ENCODE data around the gene OR1I1.
"Not testable (repeated sequence)": the region's sequence is repeated elsewhere in the genome, so short reads cannot be mapped to it uniquely, and the experiment has no call there.

OR1I1 gene

GRCh38 chr19:15081911-15082310 lies at the start of gene OR1I1:
Gene OR1I1 (plus strand): TSS chr19:15082211. CDS start chr19:15087066, 4,855 bp downstream.
- FAIRE-seq (no peak), DNase-seq (ENCODE audit: insufficient read length, low spot score) (no peak)

DNA sequence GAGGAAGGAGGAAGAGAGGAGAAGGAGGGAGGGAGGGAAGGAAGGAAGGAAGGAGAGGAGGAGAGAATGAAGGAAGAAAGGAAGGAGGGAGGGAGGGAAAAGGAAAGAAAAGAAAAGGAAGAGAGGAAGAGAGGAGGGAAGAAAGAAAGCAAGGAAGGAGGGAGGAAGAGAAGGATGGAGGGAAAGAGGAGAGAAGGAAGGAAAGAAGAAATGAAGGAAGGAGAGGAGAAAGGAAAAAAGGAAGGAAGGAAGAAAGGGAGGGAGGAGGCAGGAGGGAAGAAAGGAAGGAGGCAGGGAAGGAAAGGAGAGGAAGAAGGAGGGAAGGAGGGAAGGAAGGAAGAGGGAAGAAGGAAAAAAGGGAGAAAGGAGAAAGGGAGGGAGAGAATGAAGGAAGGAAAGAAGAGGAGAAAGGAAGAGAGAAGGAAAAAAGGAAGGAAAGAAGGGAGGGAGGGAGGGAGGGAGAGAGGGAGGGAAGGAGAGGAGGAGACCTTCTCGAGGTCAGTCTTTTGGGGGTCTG lies 46.2 kb upstream of the OR1I1 start:
- DNase-seq (ENCODE audit: insufficient read length, low spot score) (no peak), FAIRE-seq (no peak)

- FAIRE-seq, result no peak
Observed at GRCh38 chr19:15037586-15037985, 44.4 kb upstream of the OR1I1 start.

GRCh38 chr19:15038294-15038693 lies 43.7 kb upstream of the OR1I1 start:
- FAIRE-seq (no peak), DNase-seq (ENCODE audit: insufficient read length, low spot score) (no peak)

More at GRCh38 chr19:15037586-15037985, 44.4 kb upstream of the OR1I1 start:
- DNase-seq (ENCODE audit: insufficient read length, low spot score), result no peak

GRCh38 chr19:15042003-15042402 lies 40.0 kb upstream of the OR1I1 start:
- FAIRE-seq (no peak), DNase-seq (ENCODE audit: insufficient read length, low spot score) (no peak)

DNA sequence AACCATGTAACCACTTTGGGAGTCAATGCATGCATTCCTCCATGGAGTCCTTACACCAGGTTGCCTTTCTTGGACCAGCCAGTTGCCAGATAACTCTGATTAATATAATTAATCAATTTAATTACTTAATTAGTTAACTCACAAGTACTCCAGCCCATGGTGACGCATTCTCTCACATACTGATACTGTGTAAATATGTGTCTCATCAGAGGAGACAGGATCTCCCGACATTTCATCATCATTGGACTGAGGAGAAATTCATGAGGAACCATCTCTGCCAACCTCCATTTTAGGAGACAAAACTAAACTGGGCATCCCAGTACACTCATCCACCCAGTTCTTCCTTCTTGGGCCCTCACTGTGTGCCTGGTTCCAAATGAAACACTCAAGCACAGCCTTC lies 39.2 kb upstream of the OR1I1 start:
- DNase-seq (ENCODE audit: insufficient read length, low spot score), result no peak
- no peak for FAIRE-seq

DNA sequence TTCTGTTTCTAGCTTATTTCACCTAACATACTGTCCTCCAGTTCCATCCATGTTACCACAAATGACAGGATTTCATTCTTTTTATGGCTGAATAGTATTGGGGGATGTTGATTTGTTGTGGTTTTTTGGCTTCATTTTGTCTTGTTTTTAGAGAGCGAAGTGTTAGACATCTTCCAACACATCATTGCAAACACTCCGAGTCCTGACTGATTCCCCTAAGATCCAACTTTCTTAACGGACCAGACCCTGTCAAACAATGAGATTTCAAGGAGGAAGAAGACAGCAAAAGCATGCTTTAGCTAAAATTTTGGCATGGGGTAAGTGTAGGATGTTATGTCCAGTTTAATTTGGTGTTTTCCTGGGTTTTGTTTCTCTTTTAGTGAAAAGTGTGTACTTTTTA lies 36.5 kb upstream of the OR1I1 start:
- DNase-seq (ENCODE audit: insufficient read length, low spot score) (no peak), FAIRE-seq (no peak)

- FAIRE-seq (no peak), DNase-seq (ENCODE audit: insufficient read length, low spot score) (no peak)
Observed at GRCh38 chr19:15047680-15048079, 34.3 kb upstream of the OR1I1 start.

DNA sequence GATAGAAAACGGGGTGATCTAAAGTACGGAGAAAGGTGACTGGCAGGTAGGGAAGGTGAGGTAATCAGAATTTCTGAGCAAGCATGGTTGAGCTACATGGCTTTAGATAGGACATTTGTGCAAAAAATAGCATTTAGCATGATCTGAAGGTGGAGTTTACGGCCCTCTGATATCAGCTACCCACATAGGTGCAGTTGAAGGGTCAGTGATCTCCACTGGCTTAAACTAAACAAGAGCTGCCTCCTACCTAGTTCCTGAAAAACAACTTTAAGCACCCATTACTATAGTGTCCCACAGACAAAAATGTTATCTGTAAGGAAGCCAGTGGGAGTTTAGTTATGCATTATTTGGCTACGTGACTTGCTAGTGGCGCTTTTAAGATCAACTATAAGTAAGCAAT lies 33.9 kb upstream of the OR1I1 start:
- DNase-seq (ENCODE audit: insufficient read length, low spot score) (no peak), FAIRE-seq (no peak)

DNA sequence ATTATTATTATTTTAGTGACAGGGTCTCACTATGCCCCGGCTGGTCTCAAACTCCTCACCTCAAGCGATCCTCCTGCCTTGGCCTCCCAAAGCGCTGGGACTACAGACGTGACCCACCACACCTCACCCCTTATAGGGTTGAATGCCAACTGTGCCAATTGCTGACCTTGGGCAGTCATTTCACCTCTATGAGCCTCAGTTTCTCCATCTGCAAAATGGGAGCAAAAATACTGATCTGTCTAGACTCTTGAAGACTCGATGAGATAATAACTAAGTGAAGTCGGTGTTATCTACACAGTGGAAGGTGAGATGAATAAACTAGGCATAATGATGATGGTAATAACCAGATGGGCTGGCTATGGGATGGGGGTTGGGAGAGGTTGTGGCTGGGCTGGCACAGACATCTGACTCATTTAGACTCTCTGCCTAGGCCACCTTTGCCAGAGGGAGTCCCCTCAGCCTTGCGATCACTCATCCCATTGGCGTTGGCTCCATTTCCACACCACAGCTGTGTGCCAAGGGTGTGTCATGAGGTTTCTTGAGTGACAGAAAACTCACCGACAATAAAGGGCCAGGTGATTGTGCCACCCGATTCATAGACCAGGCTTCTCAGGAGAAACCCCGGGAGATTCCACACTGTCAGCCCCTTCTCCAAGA lies 33.0 kb upstream of the OR1I1 start, which contains the start of gene CASP14:
Gene CASP14, plus strand, starts transcription at position 596 of the 657 bp plus-strand sequence. CDS start 2,772 bp downstream, outside the sequence.
- FAIRE-seq, result no peak
- no peak for DNase-seq (ENCODE audit: insufficient read length, low spot score)

DNA sequence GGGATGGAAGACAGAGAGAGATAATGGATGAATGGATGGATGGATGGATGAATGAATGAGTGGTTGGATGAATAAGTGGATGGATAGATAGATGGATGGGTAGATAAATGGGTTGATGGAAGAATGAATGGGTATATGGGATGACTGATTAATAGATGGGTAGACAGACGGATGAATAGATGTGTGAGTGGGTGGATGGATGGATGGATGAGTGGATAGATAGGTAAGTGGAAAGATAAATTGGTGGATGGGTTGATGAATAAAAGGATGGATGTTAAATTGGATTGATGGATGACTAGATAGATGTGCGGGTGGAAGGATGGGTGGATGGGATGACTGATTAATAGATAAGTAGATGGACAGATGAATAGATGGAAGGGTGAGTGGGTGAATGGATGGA lies 31.4 kb upstream of the OR1I1 start:
- FAIRE-seq (no peak), DNase-seq (ENCODE audit: insufficient read length, low spot score) (no peak)

DNA sequence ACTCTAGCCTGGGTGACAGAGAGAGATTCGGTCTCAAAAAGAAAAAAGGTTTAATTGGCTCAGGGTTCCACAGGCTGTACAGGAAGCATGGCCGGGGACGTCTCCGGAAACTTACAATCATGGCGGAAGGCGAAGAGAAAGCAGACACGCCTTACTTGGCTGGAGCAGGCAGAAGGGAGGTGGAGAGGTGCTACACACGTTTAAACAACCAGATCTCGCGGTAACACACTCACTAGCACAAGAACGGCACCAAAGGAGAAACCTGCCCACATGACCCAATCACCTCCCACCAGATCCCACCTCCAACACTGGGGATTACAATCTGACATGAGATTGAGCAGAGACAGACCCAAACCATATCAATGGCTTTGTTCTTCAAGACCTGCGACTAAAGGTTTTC lies 20.0 kb upstream of the OR1I1 start:
- FAIRE-seq (no peak), DNase-seq (ENCODE audit: insufficient read length, low spot score) (no peak)

DNA sequence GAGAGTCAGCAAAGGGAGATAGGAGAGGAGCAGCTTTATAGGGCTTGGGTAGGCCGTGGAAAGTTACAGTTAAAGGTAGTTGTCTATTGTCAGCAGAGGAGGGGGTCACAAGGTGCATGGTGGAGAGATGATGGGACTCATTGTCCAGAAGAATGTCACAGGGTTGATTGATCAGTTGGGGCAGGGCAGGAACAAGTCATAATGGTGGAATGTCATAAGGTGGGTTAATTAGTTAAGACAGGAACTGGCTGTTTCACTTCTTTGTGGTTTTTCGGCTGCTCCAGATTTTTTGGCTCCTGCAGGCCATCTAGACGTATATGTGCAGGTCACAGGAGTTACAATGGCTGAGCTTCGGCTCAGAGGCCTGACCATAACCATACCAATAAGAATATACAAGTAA lies 11.6 kb upstream of the OR1I1 start:
- not testable (repeated sequence) for FAIRE-seq; DNase-seq (ENCODE audit: insufficient read length, low spot score)

GRCh38 chr19:15072930-15073647 lies 8.9 kb upstream of the OR1I1 start:
- DNase-seq (ENCODE audit: insufficient read length, low spot score) (no peak), FAIRE-seq (no peak)

DNA sequence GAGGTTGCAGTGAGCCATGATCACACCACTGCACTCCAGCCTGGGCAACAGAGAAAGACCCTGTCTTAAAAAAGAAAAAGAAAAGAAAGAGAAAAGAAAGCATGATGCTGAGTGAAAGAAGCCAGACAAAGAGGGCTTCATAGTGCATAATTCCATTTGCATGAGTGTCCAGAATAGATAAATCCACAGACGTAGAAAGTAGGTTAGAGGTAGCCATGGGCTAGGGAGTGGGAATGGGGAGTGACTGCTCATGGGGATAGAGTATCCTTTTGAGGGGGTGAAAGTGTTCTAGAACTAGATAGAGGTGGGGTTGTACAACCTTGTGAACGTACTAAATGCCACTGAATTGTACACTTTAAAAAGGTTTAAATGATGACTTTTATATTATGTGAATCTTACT lies 7.6 kb upstream of the OR1I1 start:
- FAIRE-seq, result no peak

DNA sequence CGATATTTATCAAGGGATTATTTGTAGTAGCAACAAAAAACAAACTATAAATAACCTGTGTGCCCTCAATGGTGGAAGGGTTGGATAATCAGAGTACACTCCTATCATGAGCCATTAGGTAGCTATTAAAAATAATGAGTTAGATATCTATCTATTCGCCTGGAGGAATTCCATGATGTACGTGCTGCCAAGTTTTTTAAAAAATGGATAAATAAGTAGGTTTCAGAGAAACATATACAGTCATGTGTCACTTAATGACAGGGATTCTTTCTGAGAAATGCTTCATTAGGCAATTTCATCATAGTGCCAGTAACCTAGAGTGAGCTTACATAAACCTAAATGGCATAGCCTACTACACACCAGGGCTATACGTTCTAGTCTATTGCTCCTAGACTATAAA lies 6.2 kb upstream of the OR1I1 start:
- DNase-seq (ENCODE audit: insufficient read length, low spot score) (no peak), FAIRE-seq (no peak)

More for the DNA sequence above, 7.6 kb upstream of the OR1I1 start:
- DNase-seq (ENCODE audit: insufficient read length, low spot score), result no peak

GRCh38 chr19:15080002-15080401 lies 2.0 kb upstream of the OR1I1 start:
- not testable (repeated sequence) for FAIRE-seq; DNase-seq (ENCODE audit: insufficient read length, low spot score)

DNA sequence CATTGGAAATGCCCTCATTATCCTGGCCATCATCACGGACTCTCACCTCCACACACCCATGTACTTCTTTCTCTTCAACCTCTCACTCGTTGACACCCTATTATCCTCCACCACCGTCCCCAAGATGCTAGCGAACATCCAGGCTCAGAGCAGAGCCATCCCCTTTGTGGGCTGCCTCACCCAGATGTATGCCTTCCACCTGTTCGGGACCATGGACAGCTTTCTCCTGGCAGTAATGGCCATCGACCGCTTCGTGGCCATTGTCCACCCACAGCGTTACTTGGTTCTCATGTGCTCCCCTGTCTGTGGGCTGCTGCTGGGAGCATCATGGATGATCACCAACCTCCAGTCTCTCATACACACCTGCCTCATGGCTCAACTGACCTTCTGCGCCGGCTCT lies 5.2 kb downstream of the OR1I1 start:
- DNase-seq (ENCODE audit: insufficient read length, low spot score) (no peak), FAIRE-seq (no peak)

DNA sequence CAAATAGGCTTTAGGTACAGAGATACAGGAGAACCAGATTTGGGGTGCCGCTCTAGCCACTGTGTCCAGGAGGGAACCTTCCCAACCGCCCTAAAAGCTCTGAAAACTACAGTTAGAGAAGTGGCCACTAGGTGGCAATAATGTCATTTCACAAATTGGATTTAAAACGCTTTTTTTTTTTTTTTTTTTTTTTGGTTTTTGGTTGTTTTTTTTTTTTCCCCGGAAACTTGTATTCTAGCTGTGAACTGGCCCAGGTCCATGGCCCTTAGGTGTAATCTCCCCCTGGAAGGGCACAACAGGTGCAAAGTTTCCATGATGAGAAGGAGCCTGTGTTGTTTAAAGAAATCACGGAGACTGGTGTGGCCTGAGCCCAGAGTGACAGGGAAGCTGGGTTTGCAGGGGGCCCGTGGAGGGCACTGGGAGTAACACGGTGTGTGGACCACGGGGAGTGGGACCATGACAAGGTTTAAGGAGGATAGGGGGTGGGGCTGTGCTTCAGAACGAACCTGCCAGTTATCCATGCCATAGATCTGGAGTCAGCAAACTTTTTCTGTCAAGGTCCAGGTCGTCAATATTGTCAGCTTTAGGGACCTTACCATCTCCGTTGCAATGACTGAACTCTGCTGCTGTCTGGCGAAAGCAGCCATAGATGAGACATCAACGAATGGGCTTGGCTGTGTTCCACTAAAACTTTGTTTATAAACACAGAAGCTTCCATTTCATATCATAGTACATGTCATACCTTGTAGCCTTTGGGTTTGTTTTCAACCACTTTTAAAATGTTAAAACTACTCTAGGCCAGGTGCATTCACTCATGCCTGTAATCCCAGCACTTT lies 10.1 kb downstream of the OR1I1 start:
- FAIRE-seq, result no peak
- DNase-seq (ENCODE audit: insufficient read length, low spot score), result no peak

GRCh38 chr19:15093001-15093400 lies 11.0 kb downstream of the OR1I1 start:
- FAIRE-seq (no peak), DNase-seq (ENCODE audit: insufficient read length, low spot score) (no peak)

GRCh38 chr19:15096223-15096622 lies 14.2 kb downstream of the OR1I1 start:
- FAIRE-seq, result no peak

More at GRCh38 chr19:15096223-15096622, 14.2 kb downstream of the OR1I1 start:
- DNase-seq (ENCODE audit: insufficient read length, low spot score), result no peak

All from HTR-8/SVneo (cell line).